CD4-positive, alpha-beta T cell (primary cell): ENCODE results near the gene CDH13. TPM values are rescaled to one million over a fixed set of nuclear protein-coding genes. Genes with fewer than 3 reads are reported as not detected.

ENCODE experiments used
- ATAC-seq: fragments of 200-7000 bp; cut with Tn5 transposase; one replicate; pipeline ENCODE4 v1.10.0; 2022; ENCODE audit warnings: mild to moderate bottlenecking; ENCODE audit not compliant: poor library complexity
- CTCF ChIA-PET: fragments of 350-600 bp; sonication (Branson Sonifier 250); formaldehyde crosslinking; loops from one replicate; lab custom pipeline; 2021; ENCODE audit warnings: antibody characterized with exemption, inconsistent platforms; lab: Charles Lee
- POLR2A ChIA-PET: fragments of 350-600 bp; sonication (Branson Sonifier 250); formaldehyde crosslinking; loops from one replicate; lab custom pipeline; 2021; ENCODE audit warnings: antibody characterized with exemption, inconsistent platforms; lab: Charles Lee
- DNase-seq, 14 experiments: peaks; one replicate each; pipeline ENCODE4 v3.0.0-alpha.2; 2013 to 2020; ENCODE audit warnings: mixed read lengths in 2 of 14
- H3K27ac ChIP-seq, 2 donors: one replicate each; pipeline versions ENCODE4 v1.5.1 to v1.7.0; 2013; ENCODE audit warnings: low read length in 2 of 2, low read depth in 1 of 2, mild to moderate bottlenecking in 1 of 2
- H3K27me3 ChIP-seq, 2 experiments: 1 replicate in 1 of 2; 2 replicates in 1 of 2; pipeline versions ENCODE4 v1.6.1 to v1.7.0; 2013; ENCODE audit warnings: low read length in 2 of 2, control low read depth in 1 of 2, mild to moderate bottlenecking in 1 of 2, moderate library complexity in 1 of 2; ENCODE audit not compliant: insufficient read depth in 2 of 2, control insufficient read depth in 1 of 2
- H3K36me3 ChIP-seq: one replicate; pipeline ENCODE4 v1.6.1; 2013; ENCODE audit warnings: low read length, control low read depth; ENCODE audit not compliant: insufficient read depth
- H3K4me1 ChIP-seq: one replicate; pipeline ENCODE4 v1.6.1; 2013; ENCODE audit warnings: low read length, control low read depth; ENCODE audit not compliant: insufficient read depth
- H3K4me3 ChIP-seq: one replicate; pipeline ENCODE4 v1.5.1; 2013; ENCODE audit warnings: mild to moderate bottlenecking, low read length, moderate library complexity
- H3K9me3 ChIP-seq, 2 experiments: 1 replicate in 1 of 2; 2 replicates in 1 of 2; pipeline versions ENCODE4 v1.6.1 to v1.7.0; 2013; ENCODE audit warnings: low read length in 2 of 2, mild to moderate bottlenecking in 2 of 2, control low read depth in 1 of 2, moderate library complexity in 1 of 2; ENCODE audit not compliant: control insufficient read depth in 1 of 2, insufficient read depth in 1 of 2
- H3K27ac Mint-ChIP-seq: one replicate; pipeline ENCODE4 v1.8.0; 2020; ENCODE audit warnings: mixed read lengths
- H3K27me3 Mint-ChIP-seq: one replicate; pipeline ENCODE4 v1.8.0; 2021; ENCODE audit warnings: mixed read lengths
- H3K36me3 Mint-ChIP-seq: one replicate; pipeline ENCODE4 v1.8.0; 2021; ENCODE audit warnings: low read depth, mixed read lengths
- H3K4me1 Mint-ChIP-seq: one replicate; pipeline ENCODE4 v1.8.0; 2021; ENCODE audit warnings: low read depth, mixed read lengths
- H3K4me3 Mint-ChIP-seq: one replicate; pipeline ENCODE4 v1.8.0; 2020; ENCODE audit warnings: mild to moderate bottlenecking, mixed read lengths
- H3K9me3 Mint-ChIP-seq: one replicate; pipeline ENCODE4 v1.8.0; 2020; ENCODE audit warnings: mixed read lengths
- CTCF ChIP-seq: fragments of 200-600 bp; IDR thresholded peaks from one replicate; pipeline ENCODE4 v1.8.0; 2022; ENCODE audit warnings: antibody characterized with exemption, mild to moderate bottlenecking
- intact Hi-C, 2 experiments: fragments of 100-400 bp; cut with DNase I in 1 of 2; cut with micrococcal nuclease in 1 of 2; formaldehyde crosslinking; loops; one replicate each; pipeline versions ENCODE4 v1.15.1 to v1.9.0; 2023 to 2025; cut with DNase I, micrococcal nuclease
- total RNA-seq, 174 experiments: library from RNA in 2 of 174; stranded (reverse) in 2 of 174; gene quantifications; one replicate each; pipeline ENCODE4 v1.2.3 and lab custom pipeline; 2021 to 2026

The CDH13 gene
- total RNA-seq, 2 experiments from 2014 or later = not detected

DNA sequence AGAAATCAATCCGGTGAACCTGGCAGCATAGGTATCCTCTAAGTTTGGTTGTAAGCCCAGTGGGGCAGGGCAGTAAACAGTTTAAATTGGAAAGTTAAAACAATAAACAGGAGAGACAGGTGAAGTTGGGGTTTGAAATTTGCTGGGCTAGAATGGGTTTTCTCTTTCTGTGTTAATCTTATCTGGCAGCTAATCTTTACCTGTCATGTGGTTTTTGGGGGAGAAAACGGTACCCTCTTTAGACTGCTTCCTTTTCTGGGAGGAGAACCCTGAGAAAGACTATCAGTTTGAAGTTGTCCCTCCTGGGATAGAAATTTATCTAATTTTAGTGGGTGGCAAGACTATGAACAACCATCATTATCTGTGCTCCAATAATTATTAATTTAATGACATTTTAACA is 24.0 kb downstream of the CDH13 start:
- Mint-ChIP-seq H3K27me3 (no peaks in the 10 kb centered on the region), H3K27ac (peak overlapping the region; percentile 89), H3K4me3 (no peak overlapping the region), H3K4me1 (peaks cover 68% of the 10 kb centered on the region), H3K9me3 (no peaks in the 10 kb centered on the region), H3K36me3 (no peaks in the 10 kb centered on the region)
- ChIA-PET CTCF (no interaction called here), POLR2A (interaction anchor here (1.5 to 1.9 kb wide), 2 partner anchors 14 to 20 kb away, joined by 4 read pairs; no protein-coding TSS in a partner anchor)
- intact Hi-C loops = loop anchor here (5.0 to 10.0 kb wide), 2 partner anchors 476 to 1574 kb away; partner anchors contain the start of genes C16orf46 (in 1 of the 2) and MPHOSPH6 (in 1 of the 2)
- Histone ChIP-seq H3K4me3 (no peak overlapping the region), H3K4me1 (peaks cover 58% of the 10 kb centered on the region), H3K27ac (peak overlapping the region in 1 of 2 donors; percentile 37), H3K9me3 (no peaks in the 10 kb centered on the region), H3K36me3 (no peaks in the 10 kb centered on the region), H3K27me3 (no peaks in the 10 kb centered on the region)
- ATAC-seq (no peak), DNase-seq (peak in 3 of 14 experiments; percentile 36 to 40 (median 39))
- TF ChIP-seq CTCF = no peak

DNA sequence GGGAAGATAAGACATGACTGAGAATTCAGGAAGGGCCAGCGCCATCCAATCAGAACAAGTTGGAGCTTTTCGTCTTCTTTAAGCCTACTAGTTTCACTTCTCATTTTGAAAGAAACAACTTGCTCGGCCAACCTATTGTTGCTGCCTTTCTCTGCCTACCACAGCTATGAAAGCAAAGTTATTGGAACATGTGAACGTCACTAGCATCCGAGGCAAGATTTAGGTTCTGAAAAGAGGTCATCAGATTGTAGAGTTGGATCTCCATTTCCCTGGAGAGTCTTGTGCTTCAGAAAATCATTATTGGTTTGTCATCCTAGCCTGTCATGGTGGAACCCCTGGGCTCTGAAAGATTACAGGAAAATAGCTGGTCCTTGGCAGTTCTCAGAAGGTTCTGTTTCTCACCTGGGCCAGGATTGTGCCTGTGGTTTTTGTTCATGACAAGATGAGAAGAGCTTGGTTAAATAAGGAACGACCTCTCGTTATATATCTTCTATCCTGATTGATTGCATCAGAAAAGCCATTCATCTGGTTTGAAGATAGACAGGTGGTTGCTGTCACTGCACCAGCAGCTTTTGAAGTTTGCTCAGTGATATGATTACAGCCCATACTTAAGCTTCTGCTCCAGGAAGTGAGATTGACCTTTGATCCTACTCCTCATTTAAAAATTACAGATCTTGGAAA is 25.3 kb downstream of the CDH13 start:
- no peaks in the 10 kb centered on the region for H3K9me3 ChIP-seq
- Mint-ChIP-seq H3K9me3 (no peaks in the 10 kb centered on the region), H3K4me3 (peak overlapping the region; percentile 47), H3K36me3 (no peaks in the 10 kb centered on the region), H3K27ac (peak overlapping the region; percentile 89), H3K27me3 (no peaks in the 10 kb centered on the region), H3K4me1 (peaks cover 81% of the 10 kb centered on the region)
- H3K4me3 ChIP-seq = no peak overlapping the region
- ATAC-seq = peak; percentile 10
- peaks cover 67% of the 10 kb centered on the region for H3K4me1 ChIP-seq
- H3K36me3 ChIP-seq = no peaks in the 10 kb centered on the region
- intact Hi-C loops = loop anchor here (5.0 to 10.0 kb wide), 2 partner anchors 477 to 1575 kb away; partner anchors contain the start of genes C16orf46 (in 1 of the 2) and MPHOSPH6 (in 1 of the 2)
- POLR2A ChIA-PET = interaction anchor here (1.5 to 1.9 kb wide), 3 partner anchors 13 to 21 kb away, joined by 4 to 5 read pairs (median 4); no protein-coding TSS in a partner anchor
- DNase-seq = peak in 3 of 14 experiments; percentile 47 to 63 (median 58)
- no peak for TF ChIP-seq CTCF
- H3K27ac ChIP-seq = peak overlapping the region in 1 of 2 donors; percentile 56
- no peaks in the 10 kb centered on the region for H3K27me3 ChIP-seq
- CTCF ChIA-PET = interaction anchor here (0.9 to 1.1 kb wide), 2 partner anchors 12 to 13 kb away, joined by 3 read pairs; no protein-coding TSS in a partner anchor

GRCh38 chr16:82652826-82653225 is 26.1 kb downstream of the CDH13 start:
- peaks cover 1% of the 10 kb centered on the region for H3K9me3 Mint-ChIP-seq

More at GRCh38 chr16:82652826-82653225, 26.1 kb downstream of the CDH13 start:
- no peak overlapping the region for H3K4me3 ChIP-seq
- H3K27me3 ChIP-seq = no peaks in the 10 kb centered on the region
- DNase-seq = no peak
- TF ChIP-seq CTCF = no peak
- H3K27me3 Mint-ChIP-seq = no peaks in the 10 kb centered on the region
- peaks cover 89% of the 10 kb centered on the region for H3K4me1 Mint-ChIP-seq
- no peaks in the 10 kb centered on the region for H3K9me3 ChIP-seq
- intact Hi-C loops = loop anchor here (5.0 to 10.0 kb wide), 2 partner anchors 478 to 1576 kb away; partner anchors contain the start of genes C16orf46 (in 1 of the 2) and MPHOSPH6 (in 1 of the 2)
- ChIA-PET POLR2A (interaction anchor here (1.9 kb wide), 1 partner anchor 15 kb away, joined by 5 read pairs; no protein-coding TSS in a partner anchor), CTCF (interaction anchor here (0.7 to 1.1 kb wide), 3 partner anchors 9 to 14 kb away, joined by 3 read pairs; no protein-coding TSS in a partner anchor)
- H3K27ac Mint-ChIP-seq = peak overlapping the region; percentile 89
- peak overlapping the region; percentile 71 to 80 for H3K27ac ChIP-seq
- ATAC-seq = no peak
- no peaks in the 10 kb centered on the region for H3K36me3 Mint-ChIP-seq
- peaks cover 67% of the 10 kb centered on the region for H3K4me1 ChIP-seq
- H3K36me3 ChIP-seq = no peaks in the 10 kb centered on the region
- H3K4me3 Mint-ChIP-seq = no peak overlapping the region
